ENCODE data around the gene CLIC1. TPM values are rescaled to one million over a fixed set of nuclear protein-coding genes. Genes with fewer than 3 reads are reported as not detected.

Gene CLIC1
- total RNA-seq, 2 donors from 2014 or later, result 68.9 to 92.9 TPM

GRCh38 chr6:31720196-31720770 is 16.0 kb downstream of the CLIC1 start:
- H3K4me3 ChIP-seq, result no peak overlapping the region
- no peak for ATAC-seq
- intact Hi-C loops (cut with DNase I), result no loop called here
- H3K36me3 ChIP-seq (replicated peaks in 1 of 2; ENCODE audit: insufficient read depth in 1 of 2, low read depth in 2 of 2), result no peaks in the 10 kb centered on the region
- H3K27me3 ChIP-seq, result no peaks in the 10 kb centered on the region
- DNase-seq, result no peak
- H3K4me1 ChIP-seq, result peaks cover 11% of the 10 kb centered on the region
- no peak for TF ChIP-seq POLR2A (IDR thresholded peaks at IDR 0.05)
- no peak for TF ChIP-seq CTCF (IDR thresholded peaks at IDR 0.05)
- no peaks in the 10 kb centered on the region for H3K9me3 ChIP-seq
- 65 to 72% methylated on average over 5 of the region's 5 CpGs for WGBS, 2 donors
- no peak overlapping the region for H3K27ac ChIP-seq

- WGBS, 2 donors, result 52 to 65% methylated on average over 5 to 6 of the region's 6 CpGs
- H3K36me3 ChIP-seq (replicated peaks in 1 of 2; ENCODE audit: insufficient read depth in 1 of 2, low read depth in 2 of 2), result no peaks in the 10 kb centered on the region
- ATAC-seq (no peak), DNase-seq (no peak)
- intact Hi-C loops (cut with DNase I), result no loop called here
- H3K4me3 ChIP-seq, result no peak overlapping the region
- H3K27ac ChIP-seq, result peak overlapping the region in 2 of 4 donors; percentile 30
- H3K9me3 ChIP-seq, result no peaks in the 10 kb centered on the region
- H3K27me3 ChIP-seq, result no peaks in the 10 kb centered on the region
- TF ChIP-seq POLR2A (IDR thresholded peaks at IDR 0.05), result no peak
- TF ChIP-seq CTCF (IDR thresholded peaks at IDR 0.05), result no peak
- H3K4me1 ChIP-seq, result peaks cover 11% of the 10 kb centered on the region
Measured at GRCh38 chr6:31719001-31719400, 17.3 kb downstream of the CLIC1 start.

- Histone ChIP-seq H3K4me3 (no peak overlapping the region), H3K9me3 (no peaks in the 10 kb centered on the region), H3K27me3 (no peaks in the 10 kb centered on the region), H3K27ac (peak overlapping the region in 2 of 4 donors; percentile 30), H3K4me1 (peaks cover 11% of the 10 kb centered on the region), H3K36me3 (replicated peaks in 1 of 2; ENCODE audit: insufficient read depth in 1 of 2, low read depth in 2 of 2) (no peaks in the 10 kb centered on the region)
- WGBS, 2 donors, result 36 to 50% methylated on average over 1 of the region's 1 CpG
- TF ChIP-seq POLR2A (IDR thresholded peaks at IDR 0.05) (no peak), CTCF (IDR thresholded peaks at IDR 0.05) (no peak)
- intact Hi-C loops (cut with DNase I), result no loop called here
- ATAC-seq (peak; percentile 58), DNase-seq (peak in 3 of 4 donors; percentile 29 to 38 (median 30))
Measured at GRCh38 chr6:31718265-31718664, 18.1 kb downstream of the CLIC1 start.

GRCh38 chr6:31717499-31718222 is 18.7 kb downstream of the CLIC1 start:
- peak in 3 of 4 donors; percentile 44 to 48 (median 46) for DNase-seq
- H3K27me3 ChIP-seq, result no peaks in the 10 kb centered on the region
- H3K27ac ChIP-seq, result peak overlapping the region in 1 of 4 donors; percentile 30

More at GRCh38 chr6:31717499-31718222, 18.7 kb downstream of the CLIC1 start:
- Histone ChIP-seq H3K9me3 (no peaks in the 10 kb centered on the region), H3K4me1 (peaks cover 11% of the 10 kb centered on the region), H3K4me3 (no peak overlapping the region), H3K36me3 (replicated peaks in 1 of 2; ENCODE audit: insufficient read depth in 1 of 2, low read depth in 2 of 2) (no peaks in the 10 kb centered on the region)
- peak in 4 of 7 experiments; percentile 19 to 27 (median 22) for TF ChIP-seq CTCF (IDR thresholded peaks at IDR 0.05)
- TF ChIP-seq POLR2A (IDR thresholded peaks at IDR 0.05), result no peak
- 63 to 72% methylated on average over 10 of the region's 10 CpGs for WGBS, 2 donors
- ATAC-seq, result peak; percentile 55
- intact Hi-C loops (cut with DNase I), result no loop called here
